Duodenal mucosa (tissue), 2 donors: ENCODE measurements around the gene SH3GL3.

Source experiments
- H3K27ac ChIP-seq: one replicate; pipeline ENCODE4 v1.7.0; 2013; ENCODE audit warnings: low read depth, low read length
- H3K27me3 ChIP-seq, 2 donors: one replicate each; pipeline ENCODE4 v1.7.0; 2013; ENCODE audit warnings: low read length in 2 of 2, control low read depth in 1 of 2; ENCODE audit not compliant: insufficient read depth in 2 of 2, control insufficient read depth in 1 of 2
- H3K36me3 ChIP-seq, 2 donors: one replicate each; pipeline ENCODE4 v1.7.0; 2013; ENCODE audit warnings: low read length in 2 of 2, control low read depth in 1 of 2; ENCODE audit not compliant: insufficient read depth in 2 of 2, control insufficient read depth in 1 of 2
- H3K4me1 ChIP-seq, 2 donors: one replicate each; pipeline ENCODE4 v1.7.0; 2013; ENCODE audit warnings: low read length in 2 of 2, control low read depth in 1 of 2; ENCODE audit not compliant: insufficient read depth in 2 of 2, control insufficient read depth in 1 of 2
- H3K4me3 ChIP-seq, 2 donors: one replicate each; pipeline ENCODE4 v1.7.0; 2013; ENCODE audit warnings: low read length in 2 of 2, low read depth in 1 of 2
- H3K9ac ChIP-seq, 2 donors: one replicate each; pipeline ENCODE4 v1.7.0; 2013; ENCODE audit warnings: low read length in 2 of 2, low read depth in 1 of 2
- H3K9me3 ChIP-seq, 2 donors: one replicate each; pipeline ENCODE4 v1.7.0; 2013; ENCODE audit warnings: low read length in 2 of 2, control low read depth in 1 of 2; ENCODE audit not compliant: control insufficient read depth in 1 of 2

Gene SH3GL3

DNA sequence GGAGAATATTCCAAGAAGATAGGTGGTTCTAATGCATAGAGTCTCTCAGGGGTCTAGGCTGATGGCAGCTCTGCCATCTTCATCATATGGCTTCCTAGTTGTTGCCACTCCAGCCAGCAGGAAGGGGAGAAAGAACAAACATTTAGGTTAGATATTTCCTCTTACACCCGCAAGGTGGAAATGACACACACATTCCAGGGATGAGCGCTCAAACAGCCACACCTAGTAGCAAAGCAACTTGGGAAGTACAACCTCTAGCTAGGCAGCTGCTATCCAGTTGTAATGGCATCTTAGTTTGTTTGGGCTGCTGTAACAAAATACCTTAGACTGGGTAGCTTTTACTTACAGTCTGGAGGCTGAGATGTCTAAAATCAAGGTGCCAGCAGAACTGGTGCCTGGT, 154.9 kb downstream of the SH3GL3 start:
- no peaks in the 10 kb centered on the region for H3K4me1 ChIP-seq
- H3K36me3 ChIP-seq, result no peaks in the 10 kb centered on the region
- H3K9ac ChIP-seq, result no peak overlapping the region
- H3K9me3 ChIP-seq, result no peaks in the 10 kb centered on the region
- no peak overlapping the region for H3K4me3 ChIP-seq
- no peak overlapping the region for H3K27ac ChIP-seq
- H3K27me3 ChIP-seq, result no peaks in the 10 kb centered on the region

DNA sequence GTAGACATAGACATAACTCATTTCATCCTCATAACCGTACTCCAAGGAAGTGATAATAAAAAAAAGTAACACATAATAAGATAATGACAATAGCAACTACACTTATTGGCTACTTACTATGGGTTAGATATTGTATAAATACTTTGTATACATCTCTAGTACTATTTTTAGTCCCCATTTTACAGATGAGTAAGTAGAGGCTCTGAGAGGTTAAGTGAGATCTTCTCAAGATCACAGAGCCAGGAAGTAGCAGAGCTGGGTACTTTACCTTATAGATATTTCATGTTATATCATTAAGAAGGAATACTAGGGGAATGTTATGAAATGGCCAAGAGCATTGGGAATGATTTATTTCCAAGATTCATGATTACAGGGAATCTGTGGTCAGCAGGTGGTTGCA, 157.4 kb downstream of the SH3GL3 start:
- H3K9ac ChIP-seq, result no peak overlapping the region
- no peak overlapping the region for H3K4me3 ChIP-seq
- H3K36me3 ChIP-seq, result no peaks in the 10 kb centered on the region
- no peaks in the 10 kb centered on the region for H3K9me3 ChIP-seq
- H3K27ac ChIP-seq, result no peak overlapping the region
- H3K27me3 ChIP-seq, result no peaks in the 10 kb centered on the region
- H3K4me1 ChIP-seq, result no peaks in the 10 kb centered on the region

- Histone ChIP-seq H3K9me3 (no peaks in the 10 kb centered on the region), H3K27me3 (no peaks in the 10 kb centered on the region), H3K4me1 (no peaks in the 10 kb centered on the region), H3K36me3 (no peaks in the 10 kb centered on the region), H3K27ac (no peak overlapping the region), H3K9ac (no peak overlapping the region), H3K4me3 (no peak overlapping the region)
Measured at GRCh38 chr15:83605111-83605945, 158.2 kb downstream of the SH3GL3 start.

DNA sequence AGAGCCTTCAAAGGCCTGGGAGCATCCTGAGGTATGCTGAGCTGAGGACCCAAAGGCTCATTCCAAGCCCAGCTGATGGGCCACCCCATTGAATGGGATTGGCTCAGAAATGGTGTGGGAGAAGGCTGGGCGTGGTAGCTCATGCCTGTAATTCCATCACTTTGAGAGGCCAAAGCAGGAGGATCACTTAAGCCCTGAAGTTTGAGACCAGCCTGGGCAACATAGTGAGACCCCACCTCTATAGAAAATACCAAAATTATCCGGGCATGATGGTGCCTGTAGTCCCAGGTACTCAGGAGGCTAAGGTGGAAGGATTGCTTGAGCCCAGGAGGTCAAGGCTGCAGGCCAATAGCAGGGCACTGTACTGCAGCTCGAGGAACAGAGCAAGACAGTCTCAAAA, 163.0 kb downstream of the SH3GL3 start:
- Histone ChIP-seq H3K27ac (no peak overlapping the region), H3K4me1 (no peaks in the 10 kb centered on the region), H3K9me3 (no peaks in the 10 kb centered on the region), H3K27me3 (no peaks in the 10 kb centered on the region), H3K4me3 (no peak overlapping the region), H3K36me3 (no peaks in the 10 kb centered on the region), H3K9ac (no peak overlapping the region)

GRCh38 chr15:83610901-83611685, 164.0 kb downstream of the SH3GL3 start:
- Histone ChIP-seq H3K9ac (no peak overlapping the region), H3K27me3 (no peaks in the 10 kb centered on the region), H3K27ac (no peak overlapping the region), H3K4me1 (no peaks in the 10 kb centered on the region), H3K4me3 (no peak overlapping the region), H3K36me3 (no peaks in the 10 kb centered on the region), H3K9me3 (no peaks in the 10 kb centered on the region)

DNA sequence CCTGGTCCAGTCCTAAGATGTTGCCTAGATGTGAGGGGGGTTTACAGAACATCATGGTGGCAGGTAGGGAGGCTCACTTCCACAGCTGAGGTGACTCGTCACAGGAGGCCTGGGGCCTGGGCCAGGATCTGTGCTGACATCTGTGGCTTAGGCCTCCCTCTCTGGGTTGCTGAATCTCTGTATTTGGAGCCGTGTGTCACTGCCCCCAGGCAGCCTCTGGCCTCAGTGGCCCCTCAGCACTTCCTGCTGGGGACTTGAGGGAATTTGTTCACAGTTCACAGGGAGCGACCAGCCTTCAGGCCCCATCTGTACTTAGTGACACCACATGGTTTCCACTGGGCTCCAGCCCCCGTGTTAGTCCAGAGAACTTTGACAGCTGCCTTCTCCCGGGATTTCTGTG, 165.1 kb downstream of the SH3GL3 start:
- Histone ChIP-seq H3K27me3 (no peaks in the 10 kb centered on the region), H3K9me3 (no peaks in the 10 kb centered on the region), H3K4me1 (no peaks in the 10 kb centered on the region), H3K4me3 (no peak overlapping the region), H3K27ac (no peak overlapping the region), H3K36me3 (no peaks in the 10 kb centered on the region), H3K9ac (no peak overlapping the region)

DNA sequence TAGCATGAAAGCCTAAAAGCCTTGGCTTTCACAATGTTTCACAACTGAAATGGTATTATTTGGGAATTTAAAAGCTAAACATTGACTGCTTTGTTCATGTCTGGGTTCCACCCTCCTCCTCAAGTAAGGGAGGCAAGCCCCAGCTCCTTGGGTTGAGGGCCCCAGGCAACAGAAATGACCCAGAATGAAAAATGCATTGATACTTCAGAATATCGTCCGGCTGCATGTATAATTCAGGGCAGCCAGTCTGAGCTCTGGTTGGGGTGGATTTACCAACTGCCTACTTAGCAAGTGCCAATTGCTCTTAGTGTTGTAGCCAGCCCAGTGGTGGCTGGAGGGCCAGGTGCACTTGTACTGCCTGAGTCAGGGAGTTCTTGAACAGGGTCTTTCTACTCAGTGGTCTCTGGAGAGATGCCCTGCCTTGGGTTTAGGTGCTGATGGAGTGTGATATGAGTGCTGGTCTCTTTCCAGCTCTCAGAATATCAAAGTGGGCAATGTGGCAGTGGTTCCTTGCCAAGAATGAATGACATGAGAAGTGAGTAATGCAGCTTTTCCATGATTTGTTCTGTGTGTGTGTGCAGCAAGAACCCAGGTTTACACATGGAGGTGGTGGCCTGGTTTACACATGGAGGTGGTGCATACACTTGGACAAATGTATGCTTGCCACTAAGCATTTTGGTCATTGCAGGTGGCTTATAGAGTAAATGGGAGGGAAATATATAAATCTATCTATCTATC, 165.9 kb downstream of the SH3GL3 start:
- H3K4me3 ChIP-seq, result no peak overlapping the region
- no peak overlapping the region for H3K27ac ChIP-seq

GRCh38 chr15:83613714-83614113, 166.6 kb downstream of the SH3GL3 start:
- no peaks in the 10 kb centered on the region for H3K36me3 ChIP-seq
- H3K4me1 ChIP-seq, result no peaks in the 10 kb centered on the region
- no peak overlapping the region for H3K9ac ChIP-seq
- H3K4me3 ChIP-seq, result no peak overlapping the region
- no peaks in the 10 kb centered on the region for H3K9me3 ChIP-seq
- H3K27ac ChIP-seq, result no peak overlapping the region
- H3K27me3 ChIP-seq, result no peaks in the 10 kb centered on the region

More for the DNA sequence above, 165.9 kb downstream of the SH3GL3 start:
- Histone ChIP-seq H3K4me1 (no peaks in the 10 kb centered on the region), H3K9me3 (no peaks in the 10 kb centered on the region), H3K36me3 (no peaks in the 10 kb centered on the region), H3K27me3 (no peaks in the 10 kb centered on the region), H3K9ac (no peak overlapping the region)

DNA sequence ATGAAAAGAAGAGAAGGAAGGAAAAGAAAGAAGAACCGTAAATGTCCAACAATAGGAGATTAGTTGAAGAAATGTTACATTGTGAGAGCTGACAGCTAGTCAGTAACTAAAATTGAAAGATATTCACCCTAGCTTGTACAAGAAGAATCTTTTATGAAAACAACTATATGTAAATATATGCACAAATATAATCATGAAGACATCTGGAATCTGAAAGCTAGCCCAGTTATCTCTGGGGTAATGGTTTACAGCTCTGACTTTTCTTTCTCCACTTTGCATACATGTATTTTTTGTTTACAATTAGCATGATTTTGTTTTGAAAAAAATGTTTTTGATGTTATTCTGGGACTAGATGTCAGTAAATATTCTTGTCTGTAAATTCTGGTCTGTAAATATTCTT, 169.7 kb downstream of the SH3GL3 start:
- Histone ChIP-seq H3K36me3 (no peaks in the 10 kb centered on the region), H3K27ac (no peak overlapping the region), H3K9me3 (peaks cover 0 to 5% of the 10 kb centered on the region in 2 donors), H3K9ac (no peak overlapping the region), H3K27me3 (no peaks in the 10 kb centered on the region), H3K4me1 (no peaks in the 10 kb centered on the region), H3K4me3 (no peak overlapping the region)
